Breast epithelium (tissue), 3 donors: Measurements from ENCODE around the gene PRSS50.

Experiments used
- POLR2A ChIP-seq: fragments of 450-650 bp; IDR thresholded peaks from one replicate; pipeline ENCODE4 v1.6.1; 2016; ENCODE audit warnings: antibody characterized with exemption, mild to moderate bottlenecking, moderate library complexity
- POLR2AphosphoS5 ChIP-seq, 3 donors: sonication (generic); formaldehyde crosslinking; IDR thresholded peaks; one replicate each; pipeline ENCODE4 v1.6.1; 2017; ENCODE audit warnings: antibody characterized with exemption in 3 of 3
- TF ChIP-seq, protein P1 (sequence below), 3 donors: fragments of 450-650 bp; IDR thresholded peaks; one replicate each; pipeline ENCODE4 v1.5.1; 2016 to 2017; ENCODE audit warnings: antibody characterized with exemption in 3 of 3, mild to moderate bottlenecking in 3 of 3, moderate library complexity in 3 of 3

DNA sequence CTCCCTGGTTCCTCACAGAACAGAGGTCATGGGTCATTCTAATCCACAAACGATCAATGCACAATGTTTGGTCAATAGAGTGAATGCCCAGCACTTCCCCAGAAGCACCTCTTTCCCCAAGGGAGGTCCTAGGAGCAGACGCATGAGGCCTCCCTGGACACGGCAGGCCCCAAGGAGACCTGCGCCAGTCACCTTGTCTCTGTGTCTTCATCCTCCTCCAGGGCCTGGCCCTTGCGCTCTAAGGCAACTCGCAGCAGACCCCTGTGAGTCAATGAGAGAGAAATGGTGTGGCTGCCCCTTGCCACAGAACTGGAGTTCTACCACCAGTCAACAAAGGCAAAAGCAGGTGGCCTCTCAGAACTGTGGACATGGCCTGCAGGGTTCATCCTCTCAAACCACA is 42.2 kb downstream of the PRSS50 start:
- TF ChIP-seq, protein P1, sequence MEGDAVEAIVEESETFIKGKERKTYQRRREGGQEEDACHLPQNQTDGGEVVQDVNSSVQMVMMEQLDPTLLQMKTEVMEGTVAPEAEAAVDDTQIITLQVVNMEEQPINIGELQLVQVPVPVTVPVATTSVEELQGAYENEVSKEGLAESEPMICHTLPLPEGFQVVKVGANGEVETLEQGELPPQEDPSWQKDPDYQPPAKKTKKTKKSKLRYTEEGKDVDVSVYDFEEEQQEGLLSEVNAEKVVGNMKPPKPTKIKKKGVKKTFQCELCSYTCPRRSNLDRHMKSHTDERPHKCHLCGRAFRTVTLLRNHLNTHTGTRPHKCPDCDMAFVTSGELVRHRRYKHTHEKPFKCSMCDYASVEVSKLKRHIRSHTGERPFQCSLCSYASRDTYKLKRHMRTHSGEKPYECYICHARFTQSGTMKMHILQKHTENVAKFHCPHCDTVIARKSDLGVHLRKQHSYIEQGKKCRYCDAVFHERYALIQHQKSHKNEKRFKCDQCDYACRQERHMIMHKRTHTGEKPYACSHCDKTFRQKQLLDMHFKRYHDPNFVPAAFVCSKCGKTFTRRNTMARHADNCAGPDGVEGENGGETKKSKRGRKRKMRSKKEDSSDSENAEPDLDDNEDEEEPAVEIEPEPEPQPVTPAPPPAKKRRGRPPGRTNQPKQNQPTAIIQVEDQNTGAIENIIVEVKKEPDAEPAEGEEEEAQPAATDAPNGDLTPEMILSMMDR (IDR thresholded peaks at IDR 0.05) = no peak
- TF ChIP-seq POLR2A (no peak), POLR2AphosphoS5 (IDR thresholded peaks at IDR 0.05) (no peak)
